NAMALWA (cell line): ENCODE results near the gene ABHD2.

Experiments
- DNase-seq: peaks from one replicate; pipeline ENCODE4 v3.0.0-alpha.2; 2015; ENCODE audit warnings: low spot score

Gene ABHD2

DNA sequence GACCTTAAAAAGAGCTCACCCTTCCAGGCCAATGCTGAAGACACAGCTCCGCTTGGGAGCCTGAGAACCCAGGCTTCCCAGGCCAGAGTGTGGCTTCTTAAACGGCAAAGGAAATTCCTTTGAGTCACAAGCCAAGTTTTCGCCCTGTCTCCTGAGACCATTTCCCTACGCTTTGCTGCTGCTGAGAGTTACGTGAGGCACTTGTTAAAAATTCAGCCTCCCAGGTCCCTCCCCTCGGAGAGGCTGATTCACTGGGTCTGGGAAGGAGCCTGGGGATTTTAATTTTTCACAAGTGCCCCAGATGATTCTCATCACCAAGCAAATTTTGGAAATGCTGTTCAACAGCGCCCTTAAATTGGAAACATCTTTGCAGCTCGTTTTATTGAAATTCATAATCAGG lies 107.6 kb downstream of the ABHD2 start:
- no peak for DNase-seq

DNA sequence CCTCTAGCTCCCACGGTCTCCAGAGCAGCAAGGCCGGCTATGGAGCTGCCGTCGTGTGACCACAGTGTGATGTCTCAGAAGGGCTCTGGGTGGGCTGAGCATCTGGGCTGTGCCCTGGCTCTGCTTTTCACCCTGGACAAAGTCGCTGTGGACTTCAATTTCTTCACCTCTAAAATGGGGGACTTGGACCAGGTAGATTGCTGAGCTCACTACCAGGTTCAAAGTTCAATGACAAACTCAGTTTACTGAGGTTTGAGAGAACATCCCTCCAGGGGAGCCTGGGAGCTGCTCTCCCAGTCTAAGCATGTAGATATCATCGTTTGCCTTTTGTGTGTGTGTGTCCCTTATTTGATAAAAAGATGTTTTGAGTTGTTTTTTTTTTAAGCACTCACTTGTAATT lies 108.0 kb downstream of the ABHD2 start:
- DNase-seq: no peak

- no peak for DNase-seq
Observed at GRCh38 chr15:89196994-89197393, 108.7 kb downstream of the ABHD2 start.

GRCh38 chr15:89197503-89197971 lies 109.3 kb downstream of the ABHD2 start:
- DNase-seq: no peak

GRCh38 chr15:89198196-89198595 lies 109.9 kb downstream of the ABHD2 start:
- DNase-seq: no peak

DNA sequence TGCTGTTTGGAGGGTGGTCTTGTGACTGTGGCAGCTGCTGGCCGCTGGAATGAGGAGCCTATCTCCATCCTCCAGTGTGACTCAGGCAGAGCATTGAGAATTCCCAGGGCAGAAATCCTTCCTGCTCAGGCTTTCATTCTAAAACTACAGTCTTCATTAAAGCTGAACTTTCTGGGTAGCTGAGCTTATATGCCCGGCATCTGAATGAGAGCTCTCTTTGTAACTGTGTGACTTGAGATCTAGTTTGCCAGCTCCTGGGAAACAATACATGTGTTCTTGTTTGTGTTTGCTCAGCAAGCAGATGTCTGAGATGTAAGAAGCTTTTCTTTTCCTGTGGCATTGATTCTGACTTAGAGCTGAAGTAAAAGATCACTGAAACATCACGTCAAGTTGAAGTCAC lies 110.7 kb downstream of the ABHD2 start:
- DNase-seq: no peak

- no peak for DNase-seq
Observed at GRCh38 chr15:89199746-89200145, 111.5 kb downstream of the ABHD2 start.

GRCh38 chr15:89200182-89200581 lies 111.9 kb downstream of the ABHD2 start:
- DNase-seq: no peak

DNA sequence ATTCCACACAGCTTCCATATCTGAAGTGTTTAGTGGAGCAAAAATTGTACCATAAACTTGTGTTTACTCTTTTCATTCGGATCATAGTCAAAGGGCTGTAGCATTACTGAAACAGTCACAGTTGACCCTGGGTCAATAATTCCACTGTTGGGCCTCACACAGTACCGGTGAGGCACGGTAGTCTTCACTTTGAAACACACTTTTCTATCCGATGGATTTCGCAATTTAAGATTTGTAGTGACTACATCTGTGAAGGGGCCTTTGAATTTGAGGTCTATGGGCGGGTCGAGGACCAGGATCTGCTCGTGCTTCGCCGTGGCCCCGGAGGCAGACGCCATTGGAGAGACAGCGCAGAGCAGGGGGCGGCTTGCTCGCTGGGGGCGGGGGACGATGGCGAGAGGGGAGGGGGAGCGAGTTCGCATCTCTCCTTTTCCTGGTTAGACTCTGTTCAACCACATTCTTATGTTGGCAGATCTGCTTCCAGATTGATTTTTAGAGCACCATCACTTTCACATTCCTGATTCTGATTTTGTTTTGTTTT lies 113.3 kb downstream of the ABHD2 start:
- DNase-seq: no peak

DNA sequence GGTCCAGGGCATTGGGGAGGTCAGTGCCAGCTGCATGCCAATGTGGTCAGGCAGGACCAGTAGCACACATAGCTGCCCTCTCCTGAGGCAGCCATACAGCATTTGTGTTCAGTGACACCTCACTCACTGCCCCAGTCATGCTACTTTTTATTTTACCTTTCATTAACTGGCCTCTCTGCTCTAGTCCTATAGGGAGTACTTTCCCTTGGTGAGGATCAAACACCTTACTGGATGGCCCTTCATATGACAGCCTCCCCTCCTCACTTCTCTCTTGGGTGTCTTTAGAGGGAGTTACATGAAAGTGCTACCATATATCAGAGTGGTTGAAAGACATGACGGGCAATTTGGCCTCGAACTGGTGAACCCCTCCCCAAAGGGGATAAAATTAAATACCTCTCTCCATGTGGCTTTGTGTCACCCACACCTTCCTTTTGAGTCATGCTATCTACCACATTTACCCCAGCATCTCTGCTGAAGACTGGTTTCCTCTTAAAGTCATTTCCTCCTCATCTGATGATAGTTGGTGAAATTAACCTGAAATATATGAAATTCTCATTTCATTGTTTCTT lies 115.5 kb downstream of the ABHD2 start:
- no peak for DNase-seq

DNA sequence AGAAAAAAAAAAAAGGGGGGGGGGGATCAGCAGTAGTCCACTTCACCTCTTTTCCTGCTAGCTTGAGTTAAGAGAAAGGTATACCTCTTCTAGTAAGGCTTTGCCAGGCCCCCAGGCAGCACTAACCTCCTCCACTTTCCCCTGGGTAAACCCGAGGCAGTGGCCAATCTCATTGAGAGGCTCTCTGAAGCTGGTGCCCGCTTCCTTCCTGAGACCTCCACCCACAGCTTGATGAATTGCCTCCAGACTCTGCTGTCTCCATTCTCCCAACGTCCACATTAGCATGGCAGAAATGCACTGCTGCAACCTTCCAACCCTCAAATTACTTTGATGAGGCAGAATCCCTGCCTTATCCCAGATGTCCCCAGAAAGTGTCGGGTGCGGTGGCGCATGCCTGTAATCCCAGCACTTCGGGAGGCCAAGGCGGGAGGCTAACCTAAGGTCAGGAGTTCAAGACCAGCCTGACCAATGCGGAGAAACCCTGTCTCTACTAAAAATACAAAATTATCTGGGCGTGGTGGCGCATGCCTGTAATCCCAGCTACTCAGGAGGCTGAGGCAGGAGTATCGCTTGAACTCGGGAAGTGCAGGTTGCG lies 117.8 kb downstream of the ABHD2 start:
- DNase-seq: no peak

GRCh38 chr15:89206908-89207331 lies 118.7 kb downstream of the ABHD2 start:
- DNase-seq: peak; percentile 80

- no peak for DNase-seq
Observed at GRCh38 chr15:89208256-89208655, 120.0 kb downstream of the ABHD2 start.

DNA sequence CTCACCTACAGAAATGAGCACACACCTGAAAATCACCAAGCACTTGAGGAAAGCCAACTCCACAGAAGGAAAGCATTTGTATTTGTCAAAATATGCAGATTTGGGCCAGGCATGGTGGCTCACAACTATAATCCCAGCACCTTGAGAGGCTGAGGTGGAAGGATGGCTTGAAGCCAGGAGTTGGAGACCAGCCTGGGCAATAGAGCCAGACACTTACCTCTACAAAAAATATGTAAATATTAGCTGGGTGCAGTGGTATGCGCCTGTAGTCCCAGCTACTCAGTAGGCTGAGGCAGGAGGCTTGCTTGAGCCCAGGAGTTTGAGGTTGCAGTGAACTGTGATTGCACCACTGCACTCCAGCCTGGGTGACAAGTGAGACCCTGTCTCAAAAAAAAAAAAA lies 120.8 kb downstream of the ABHD2 start:
- DNase-seq: no peak

- no peak for DNase-seq
Observed at GRCh38 chr15:89211678-89212170, 123.5 kb downstream of the ABHD2 start.

GRCh38 chr15:89215627-89216026 lies 127.4 kb downstream of the ABHD2 start:
- no peak for DNase-seq

- DNase-seq: no peak
Observed at GRCh38 chr15:89217031-89217430, 128.8 kb downstream of the ABHD2 start.

DNA sequence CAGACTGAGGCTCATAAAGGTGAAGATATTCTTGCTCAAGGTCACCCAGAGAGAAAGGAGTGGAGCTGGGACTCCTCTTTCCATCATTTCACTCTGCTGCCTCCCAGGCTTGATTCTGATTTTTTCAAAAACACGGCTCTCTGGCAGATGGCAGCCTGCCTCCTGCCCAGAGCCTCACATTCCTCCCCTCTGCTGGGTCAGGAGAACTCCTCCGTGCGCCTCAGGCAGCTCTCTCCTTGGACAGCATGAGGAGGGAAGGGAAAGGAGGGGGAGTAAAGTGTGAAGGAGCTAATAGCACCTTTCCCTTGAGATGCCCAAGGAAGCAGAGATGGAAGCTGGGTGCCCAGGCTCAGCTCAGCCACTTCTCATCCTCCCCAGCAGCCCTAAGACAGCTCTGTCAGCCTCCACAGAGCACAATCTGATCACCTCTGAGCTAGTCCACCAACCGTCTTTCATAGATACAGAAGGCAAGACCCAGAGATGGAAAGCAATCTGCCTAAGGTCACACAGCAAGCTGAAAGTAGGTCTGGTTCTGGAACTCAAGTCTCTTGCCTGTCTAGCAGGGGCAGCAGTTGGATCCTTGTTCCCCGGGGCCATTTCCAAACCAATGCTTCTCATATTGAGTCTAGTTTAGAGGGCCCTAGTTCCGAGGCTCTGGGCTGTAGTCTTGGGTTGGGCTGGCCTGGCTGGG lies 129.6 kb downstream of the ABHD2 start:
- no peak for DNase-seq

DNA sequence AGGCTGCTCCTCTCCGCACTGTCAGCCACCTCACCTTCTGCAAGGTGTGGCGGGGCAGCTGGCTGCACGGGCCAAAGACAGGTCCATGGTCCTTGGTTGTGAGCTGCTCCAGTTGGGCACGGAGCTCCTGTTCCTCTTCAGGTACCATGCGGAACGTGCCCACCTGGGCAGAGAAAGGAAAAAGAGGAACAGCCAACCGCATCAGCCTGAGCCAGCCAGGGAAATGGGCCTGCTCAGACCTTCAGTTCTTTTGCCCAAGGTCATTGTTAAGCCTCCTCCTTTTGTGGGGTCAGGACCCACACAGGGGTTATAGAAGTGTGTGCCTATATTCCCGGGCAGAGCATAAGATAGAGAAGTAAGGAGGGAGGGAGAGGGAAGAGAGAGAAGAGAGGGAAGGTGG lies 130.3 kb downstream of the ABHD2 start:
- no peak for DNase-seq

GRCh38 chr15:89221543-89221942 lies 133.3 kb downstream of the ABHD2 start, which contains the start of gene RLBP1:
TSS of gene RLBP1 (minus strand) at chr15:89221579. CDS start at chr15:89218975, 2,604 bp downstream.
- DNase-seq: no peak

DNA sequence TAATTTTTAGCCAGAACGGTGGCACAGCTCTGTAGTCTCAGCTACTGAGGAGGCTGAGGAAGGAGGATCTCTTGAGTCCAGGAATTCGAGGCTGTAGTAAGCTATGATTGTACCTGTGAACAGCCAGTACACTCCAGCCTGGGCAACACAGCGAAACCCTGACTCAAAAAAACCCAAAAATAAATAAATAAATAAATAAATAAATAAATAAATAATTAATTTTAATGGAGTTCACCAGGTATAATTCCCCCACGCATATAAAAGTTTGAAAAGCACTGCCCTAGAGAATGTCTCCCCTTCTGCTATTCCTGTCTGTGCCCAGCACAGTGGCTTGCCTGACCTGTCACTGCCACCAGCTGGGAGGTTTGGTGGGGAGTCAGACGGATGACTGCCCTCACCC lies 137.3 kb downstream of the ABHD2 start:
- DNase-seq: no peak

GRCh38 chr15:89226359-89227221 lies 138.3 kb downstream of the ABHD2 start:
- DNase-seq: no peak
